Activated CD4-positive, alpha-beta memory T cell treated with anti-CD3 and anti-CD28 coated beads for 36 hours (primary cell): ENCODE data around the gene TP73. TPM values are rescaled to one million over a fixed set of nuclear protein-coding genes. Genes with fewer than 3 reads are reported as not detected.
A peak's percentile ranks its signal among the peaks of the same experiment; 100 is the strongest.

ENCODE experiments used
- CTCF ChIA-PET: fragments of 350-600 bp; sonication (Branson Sonifier 250); formaldehyde crosslinking; loops from one replicate; lab custom pipeline; 2021; ENCODE audit warnings: antibody characterized with exemption, inconsistent platforms; lab: Charles Lee
- POLR2A ChIA-PET: fragments of 350-600 bp; sonication (Branson Sonifier 250); formaldehyde crosslinking; loops from one replicate; lab custom pipeline; 2021; ENCODE audit warnings: antibody characterized with exemption; lab: Charles Lee
- DNase-seq: peaks from one replicate; pipeline ENCODE4 v3.0.0-alpha.2; 2020
- H3K27ac Mint-ChIP-seq: one replicate; pipeline ENCODE4 v1.8.0; 2021; ENCODE audit warnings: mixed read lengths
- H3K27me3 Mint-ChIP-seq: one replicate; pipeline ENCODE4 v1.8.0; 2021; ENCODE audit warnings: mixed read lengths
- H3K36me3 Mint-ChIP-seq: one replicate; pipeline ENCODE4 v1.8.0; 2021; ENCODE audit warnings: mixed read lengths
- H3K4me1 Mint-ChIP-seq: one replicate; pipeline ENCODE4 v1.8.0; 2021; ENCODE audit warnings: low read depth, mixed read lengths
- H3K4me3 Mint-ChIP-seq: one replicate; pipeline ENCODE4 v1.8.0; 2021; ENCODE audit warnings: mild to moderate bottlenecking, mixed read lengths
- H3K9me3 Mint-ChIP-seq: one replicate; pipeline ENCODE4 v1.8.0; 2021; ENCODE audit warnings: mixed read lengths
- intact Hi-C: fragments of 100-400 bp; cut with micrococcal nuclease; formaldehyde crosslinking; loops from one replicate; pipeline ENCODE4 v1.15.1; 2023
- total RNA-seq, 2 experiments: library from RNA; stranded (reverse); gene quantifications; one replicate each; pipeline ENCODE4 v1.2.3, GENCODE V29; 2021

The TP73 gene
- total RNA-seq, 2 experiments from 2014 or later: 0.62 to 0.65 TPM

GRCh38 chr1:3673381-3674099 is 21.2 kb downstream of the TP73 start:
- intact Hi-C loops: no loop called here
- peaks cover 7% of the 10 kb centered on the region for H3K27me3 Mint-ChIP-seq
- H3K36me3 Mint-ChIP-seq: no peaks in the 10 kb centered on the region
- H3K9me3 Mint-ChIP-seq: no peaks in the 10 kb centered on the region
- H3K4me3 Mint-ChIP-seq: no peak overlapping the region
- ChIA-PET CTCF (no interaction called here), POLR2A (no interaction called here)
- no peak overlapping the region for H3K27ac Mint-ChIP-seq
- peaks cover 17% of the 10 kb centered on the region for H3K4me1 Mint-ChIP-seq
- DNase-seq: no peak

GRCh38 chr1:3674100-3675094 is 22.1 kb downstream of the TP73 start:
- Mint-ChIP-seq H3K9me3 (no peaks in the 10 kb centered on the region), H3K4me1 (peaks cover 17% of the 10 kb centered on the region), H3K4me3 (no peak overlapping the region), H3K36me3 (no peaks in the 10 kb centered on the region), H3K27me3 (peaks cover 10% of the 10 kb centered on the region), H3K27ac (no peak overlapping the region)
- DNase-seq: no peak
- intact Hi-C loops: no loop called here
- CTCF ChIA-PET: no interaction called here
- POLR2A ChIA-PET: no interaction called here

- Mint-ChIP-seq H3K9me3 (no peaks in the 10 kb centered on the region), H3K27me3 (peaks cover 15% of the 10 kb centered on the region), H3K4me3 (no peak overlapping the region), H3K36me3 (no peaks in the 10 kb centered on the region), H3K27ac (no peak overlapping the region), H3K4me1 (peaks cover 17% of the 10 kb centered on the region)
- DNase-seq: no peak
- CTCF ChIA-PET: no interaction called here
- POLR2A ChIA-PET: no interaction called here
- intact Hi-C loops: no loop called here
Observed at GRCh38 chr1:3675436-3675835, 23.1 kb downstream of the TP73 start.

GRCh38 chr1:3676581-3677470 is 24.5 kb downstream of the TP73 start:
- DNase-seq: peak; percentile 31
- CTCF ChIA-PET: no interaction called here
- Mint-ChIP-seq H3K36me3 (no peaks in the 10 kb centered on the region), H3K4me1 (peaks cover 17% of the 10 kb centered on the region), H3K4me3 (no peak overlapping the region), H3K9me3 (no peaks in the 10 kb centered on the region), H3K27ac (no peak overlapping the region), H3K27me3 (peaks cover 13% of the 10 kb centered on the region)
- intact Hi-C loops: loop anchor here (2.0 kb wide), 1 partner anchor 28 kb away; no protein-coding TSS in a partner anchor
- POLR2A ChIA-PET: no interaction called here

GRCh38 chr1:3677484-3677883 is 25.2 kb downstream of the TP73 start:
- ChIA-PET CTCF (no interaction called here), POLR2A (no interaction called here)
- Mint-ChIP-seq H3K27ac (no peak overlapping the region), H3K27me3 (peaks cover 13% of the 10 kb centered on the region), H3K9me3 (no peaks in the 10 kb centered on the region), H3K4me1 (peaks cover 17% of the 10 kb centered on the region), H3K36me3 (no peaks in the 10 kb centered on the region), H3K4me3 (no peak overlapping the region)
- DNase-seq: no peak
- intact Hi-C loops: loop anchor here (2.0 kb wide), 1 partner anchor 27 kb away; no protein-coding TSS in a partner anchor

- intact Hi-C loops: no loop called here
- no peaks in the 10 kb centered on the region for H3K36me3 Mint-ChIP-seq
- ChIA-PET CTCF (no interaction called here), POLR2A (no interaction called here)
- no peak overlapping the region for H3K4me3 Mint-ChIP-seq
- peaks cover 14% of the 10 kb centered on the region for H3K4me1 Mint-ChIP-seq
- no peak overlapping the region for H3K27ac Mint-ChIP-seq
- peaks cover 9% of the 10 kb centered on the region for H3K27me3 Mint-ChIP-seq
- H3K9me3 Mint-ChIP-seq: no peaks in the 10 kb centered on the region
- no peak for DNase-seq
Observed at GRCh38 chr1:3678361-3679097, 26.2 kb downstream of the TP73 start.

GRCh38 chr1:3679098-3679555 is 26.8 kb downstream of the TP73 start:
- no peak overlapping the region for H3K27ac Mint-ChIP-seq
- intact Hi-C loops: no loop called here
- no peaks in the 10 kb centered on the region for H3K36me3 Mint-ChIP-seq
- DNase-seq: no peak
- H3K4me1 Mint-ChIP-seq: peaks cover 13% of the 10 kb centered on the region
- ChIA-PET POLR2A (no interaction called here), CTCF (no interaction called here)
- no peaks in the 10 kb centered on the region for H3K9me3 Mint-ChIP-seq
- H3K27me3 Mint-ChIP-seq: peaks cover 8% of the 10 kb centered on the region
- H3K4me3 Mint-ChIP-seq: no peak overlapping the region

- Mint-ChIP-seq H3K9me3 (no peaks in the 10 kb centered on the region), H3K36me3 (no peaks in the 10 kb centered on the region), H3K4me3 (no peak overlapping the region), H3K4me1 (peaks cover 13% of the 10 kb centered on the region), H3K27me3 (peaks cover 8% of the 10 kb centered on the region), H3K27ac (no peak overlapping the region)
- no peak for DNase-seq
- intact Hi-C loops: no loop called here
- ChIA-PET CTCF (interaction anchor here (1.1 kb wide), 1 partner anchor 61 kb away, joined by 3 read pairs; no protein-coding TSS in a partner anchor), POLR2A (no interaction called here)
Observed at GRCh38 chr1:3679799-3680453, 27.6 kb downstream of the TP73 start.

GRCh38 chr1:3680488-3681230 is 28.3 kb downstream of the TP73 start:
- ChIA-PET POLR2A (no interaction called here), CTCF (interaction anchor here (1.1 kb wide), 1 partner anchor 61 kb away, joined by 3 read pairs; no protein-coding TSS in a partner anchor)
- Mint-ChIP-seq H3K4me3 (no peak overlapping the region), H3K36me3 (no peaks in the 10 kb centered on the region), H3K9me3 (no peaks in the 10 kb centered on the region), H3K27me3 (peaks cover 12% of the 10 kb centered on the region), H3K27ac (no peak overlapping the region), H3K4me1 (peaks cover 13% of the 10 kb centered on the region)
- intact Hi-C loops: no loop called here
- no peak for DNase-seq

- Mint-ChIP-seq H3K9me3 (no peaks in the 10 kb centered on the region), H3K4me3 (no peak overlapping the region), H3K27me3 (peaks cover 12% of the 10 kb centered on the region), H3K27ac (no peak overlapping the region), H3K4me1 (peaks cover 13% of the 10 kb centered on the region), H3K36me3 (no peaks in the 10 kb centered on the region)
- CTCF ChIA-PET: interaction anchor here (1.1 kb wide), 1 partner anchor 62 kb away, joined by 3 read pairs; no protein-coding TSS in a partner anchor
- POLR2A ChIA-PET: no interaction called here
- DNase-seq: no peak
- intact Hi-C loops: no loop called here
Observed at GRCh38 chr1:3681231-3681897, 29.0 kb downstream of the TP73 start.
